PC-3 (cell line): Measurements from ENCODE around the gene SLAMF1. TPM values are rescaled to one million over a fixed set of nuclear protein-coding genes. Genes with fewer than 3 reads are reported as not detected.
A peak's percentile ranks its signal among the peaks of the same experiment; 100 is the strongest.

Experiments
- ATAC-seq: fragments of 200-7000 bp; cut with Tn5 transposase; 2 replicates; pipeline ENCODE4 v1.9.1; 2020; ENCODE audit warnings: mild to moderate bottlenecking, moderate library complexity
- BruUV-seq: library from RNA; stranded (reverse); fragments of 400-500 nt; replicated peaks from 2 replicates; lab custom pipeline; 2021; lab: Mats Ljungman, UMichigan
- CTCF ChIA-PET: fragments of 300-600 bp; sonication (Branson Sonifier 250); formaldehyde crosslinking; loops from one replicate; lab custom pipeline; 2022; ENCODE audit warnings: antibody characterized with exemption; lab: Charles Lee
- POLR2A ChIA-PET: fragments of 300-600 bp; sonication (Branson Sonifier 250); formaldehyde crosslinking; loops from one replicate; lab custom pipeline; 2022; ENCODE audit warnings: antibody characterized with exemption; ENCODE audit not compliant: unreplicated experiment; lab: Charles Lee
- DNase-seq: peaks from one replicate; pipeline ENCODE4 v3.0.0-alpha.2; 2015
- H2AFZ ChIP-seq: fragments of 300-600 bp; sonication (generic); 2 replicates; pipeline ENCODE4 v1.6.0; 2016; ENCODE audit warnings: antibody characterized with exemption, low read length
- H3F3A ChIP-seq: fragments of 300-600 bp; sonication (generic); one replicate; pipeline ENCODE4 v1.6.0; 2017; ENCODE audit warnings: antibody characterized with exemption, low read length, control low read depth, mild to moderate bottlenecking; ENCODE audit not compliant: unreplicated experiment
- H3K27ac ChIP-seq: fragments of 300-600 bp; sonication (generic); 2 replicates; pipeline ENCODE4 v1.5.1; 2016; ENCODE audit warnings: mild to moderate bottlenecking, low read length
- H3K27me3 ChIP-seq: fragments of 300-600 bp; sonication (generic); 2 replicates; pipeline ENCODE4 v1.6.1; 2016; ENCODE audit warnings: low read length, mixed read lengths
- H3K36me3 ChIP-seq: fragments of 300-600 bp; sonication (generic); 2 replicates; pipeline ENCODE4 v1.6.1; 2016; ENCODE audit warnings: low read depth, mixed run types, low read length, mixed read lengths
- H3K4me1 ChIP-seq: fragments of 300-600 bp; sonication (generic); 2 replicates; pipeline ENCODE4 v1.5.1; 2016; ENCODE audit warnings: low read length; ENCODE audit not compliant: insufficient read depth
- H3K4me2 ChIP-seq: fragments of 300-600 bp; sonication (generic); 2 replicates; pipeline ENCODE4 v1.6.0; 2016; ENCODE audit warnings: low read length
- H3K4me3 ChIP-seq: fragments of 300-600 bp; sonication (generic); 2 replicates; pipeline ENCODE4 v1.5.1; 2016; ENCODE audit warnings: mild to moderate bottlenecking, low read length, mixed read lengths
- H3K79me2 ChIP-seq: fragments of 300-600 bp; sonication (generic); 2 replicates; pipeline ENCODE4 v1.6.1; 2017; ENCODE audit warnings: low read length, mixed read lengths
- H3K9ac ChIP-seq: fragments of 300-600 bp; sonication (generic); 2 replicates; pipeline ENCODE4 v1.6.0; 2016; ENCODE audit warnings: mild to moderate bottlenecking, low read length
- H3K9me2 ChIP-seq: fragments of 300-600 bp; sonication (generic); replicated peaks from 2 replicates; pipeline ENCODE4 v1.6.1; 2016; ENCODE audit warnings: mixed run types, low read length, mixed read lengths
- H3K9me3 ChIP-seq: fragments of 300-600 bp; sonication (generic); 2 replicates; pipeline ENCODE4 v1.6.1; 2016; ENCODE audit warnings: low read length, mixed read lengths
- H4K20me1 ChIP-seq: fragments of 300-600 bp; sonication (generic); 2 replicates; pipeline ENCODE4 v1.6.1; 2016; ENCODE audit warnings: low read length, mixed read lengths
- EZH2 ChIP-seq: fragments of 300-600 bp; sonication (generic); IDR thresholded peaks from one replicate; pipeline ENCODE4 v1.6.1; 2017; ENCODE audit warnings: antibody characterized with exemption, mild to moderate bottlenecking, low read length; ENCODE audit not compliant: unreplicated experiment
- EZH2phosphoT487 ChIP-seq: fragments of 300-600 bp; sonication (generic); IDR thresholded peaks from 2 replicates; pipeline ENCODE4 v1.6.1; 2018; ENCODE audit warnings: mild to moderate bottlenecking, antibody characterized with exemption, low read length, borderline replicate concordance
- intact Hi-C: fragments of 100-400 bp; cut with micrococcal nuclease; formaldehyde crosslinking; loops from 2 replicates; pipeline ENCODE4 v1.9.0; 2023
- total RNA-seq: library from RNA; depleted of rRNA; stranded (reverse); fragments of >200 nt; gene quantifications from 2 replicates; pipeline ENCODE4 v1.2.3, GENCODE V29; 2014
- TF ChIP-seq, protein P1 (sequence below): fragments of 300-600 bp; sonication (generic); conservative IDR thresholded peaks from 2 replicates; pipeline ENCODE4 v1.5.1; 2017; ENCODE audit warnings: antibody characterized with exemption, low read depth, mild to moderate bottlenecking, low read length

Gene SLAMF1
- total RNA-seq, 1 experiment from 2014 or later: not detected

DNA sequence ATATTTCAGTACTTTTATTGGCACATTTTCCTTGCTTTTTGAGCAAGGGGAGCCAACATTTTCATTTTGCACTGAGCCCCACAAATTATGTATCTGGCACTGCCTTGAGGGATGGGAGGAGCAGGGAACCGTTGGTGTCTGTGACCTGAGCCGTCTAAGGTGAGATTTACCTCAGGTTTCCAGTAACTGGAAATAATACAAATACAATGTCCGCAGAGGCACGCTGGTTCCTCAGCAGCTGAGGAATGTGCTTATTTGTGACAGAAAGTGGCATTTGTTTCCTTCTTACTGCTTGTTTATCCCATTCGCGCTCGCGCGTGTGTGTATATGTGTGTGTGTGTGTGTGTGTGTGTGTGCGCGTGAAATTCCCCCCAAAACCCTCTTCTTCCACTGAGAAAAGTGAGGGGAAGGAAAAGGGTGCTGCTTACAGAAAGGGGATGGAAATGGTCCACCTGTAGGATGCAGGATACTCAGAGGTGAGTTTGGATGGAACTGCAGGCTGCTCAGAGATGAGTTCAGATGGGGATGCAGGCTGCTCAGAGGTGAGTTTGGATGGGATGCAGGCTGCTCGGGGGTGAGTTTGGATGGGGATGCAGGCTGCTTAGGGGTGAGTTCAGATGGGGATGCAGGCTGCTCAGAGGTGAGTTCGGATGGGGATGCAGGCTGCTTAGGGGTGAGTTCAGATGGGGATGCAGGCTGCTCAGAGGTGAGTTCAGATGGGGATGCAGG lies 30.2 kb upstream of the SLAMF1 start:
- BruUV-seq: no TSS peak

GRCh38 chr1:160675641-160676410 lies 29.0 kb upstream of the SLAMF1 start:
- H3K9ac ChIP-seq: no peak overlapping the region
- H2AFZ ChIP-seq: no peak overlapping the region
- no peaks in the 10 kb centered on the region for H4K20me1 ChIP-seq
- DNase-seq (peak; percentile 78), ATAC-seq (peak; percentile 99)
- CTCF ChIA-PET: interaction anchor here (1.0 kb wide), 1 partner anchor 8 kb away, joined by 4 read pairs; no protein-coding TSS in a partner anchor
- no TSS peak for BruUV-seq
- H3K79me2 ChIP-seq: no peaks in the 10 kb centered on the region
- no peaks in the 10 kb centered on the region for H3K4me1 ChIP-seq
- peaks cover 60% of the 10 kb centered on the region for H3K27me3 ChIP-seq
- POLR2A ChIA-PET: no interaction called here
- H3K27ac ChIP-seq: no peak overlapping the region
- H3K4me2 ChIP-seq: no peak overlapping the region
- intact Hi-C loops: loop anchor here (1.0 to 5.0 kb wide), 4 partner anchors 51 to 278 kb away; partner anchors contain the start of gene ITLN2
- H3K9me3 ChIP-seq: no peaks in the 10 kb centered on the region
- H3K9me2 ChIP-seq: no peaks in the 10 kb centered on the region
- H3K4me3 ChIP-seq: no peak overlapping the region
- no peak for TF ChIP-seq EZH2
- TF ChIP-seq, protein P1, sequence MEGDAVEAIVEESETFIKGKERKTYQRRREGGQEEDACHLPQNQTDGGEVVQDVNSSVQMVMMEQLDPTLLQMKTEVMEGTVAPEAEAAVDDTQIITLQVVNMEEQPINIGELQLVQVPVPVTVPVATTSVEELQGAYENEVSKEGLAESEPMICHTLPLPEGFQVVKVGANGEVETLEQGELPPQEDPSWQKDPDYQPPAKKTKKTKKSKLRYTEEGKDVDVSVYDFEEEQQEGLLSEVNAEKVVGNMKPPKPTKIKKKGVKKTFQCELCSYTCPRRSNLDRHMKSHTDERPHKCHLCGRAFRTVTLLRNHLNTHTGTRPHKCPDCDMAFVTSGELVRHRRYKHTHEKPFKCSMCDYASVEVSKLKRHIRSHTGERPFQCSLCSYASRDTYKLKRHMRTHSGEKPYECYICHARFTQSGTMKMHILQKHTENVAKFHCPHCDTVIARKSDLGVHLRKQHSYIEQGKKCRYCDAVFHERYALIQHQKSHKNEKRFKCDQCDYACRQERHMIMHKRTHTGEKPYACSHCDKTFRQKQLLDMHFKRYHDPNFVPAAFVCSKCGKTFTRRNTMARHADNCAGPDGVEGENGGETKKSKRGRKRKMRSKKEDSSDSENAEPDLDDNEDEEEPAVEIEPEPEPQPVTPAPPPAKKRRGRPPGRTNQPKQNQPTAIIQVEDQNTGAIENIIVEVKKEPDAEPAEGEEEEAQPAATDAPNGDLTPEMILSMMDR: peak; percentile 95
- no peaks in the 10 kb centered on the region for H3K36me3 ChIP-seq
- no peaks in the 10 kb centered on the region for H3F3A ChIP-seq

More for the DNA sequence above, 30.2 kb upstream of the SLAMF1 start:
- Histone ChIP-seq H4K20me1 (no peaks in the 10 kb centered on the region), H3F3A (no peaks in the 10 kb centered on the region), H3K27me3 (peaks cover 51% of the 10 kb centered on the region), H3K4me3 (no peak overlapping the region), H3K9me3 (no peaks in the 10 kb centered on the region), H3K79me2 (no peaks in the 10 kb centered on the region), H3K36me3 (no peaks in the 10 kb centered on the region), H3K4me1 (no peaks in the 10 kb centered on the region), H3K4me2 (no peak overlapping the region), H3K9ac (no peak overlapping the region), H3K9me2 (no peaks in the 10 kb centered on the region), H2AFZ (no peak overlapping the region), H3K27ac (no peak overlapping the region)
- ChIA-PET POLR2A (no interaction called here), CTCF (no interaction called here)
- intact Hi-C loops: loop anchor here (5.0 kb wide), 1 partner anchor 50 kb away; no protein-coding TSS in a partner anchor
- ATAC-seq: no peak
- TF ChIP-seq EZH2phosphoT487 (no peak), EZH2 (no peak)
- TF ChIP-seq, protein P1: no peak
- no peak for DNase-seq

GRCh38 chr1:160674415-160674814 lies 27.6 kb upstream of the SLAMF1 start:
- Histone ChIP-seq H3K9me2 (no peaks in the 10 kb centered on the region), H3K4me3 (no peak overlapping the region), H3K27me3 (peaks cover 58% of the 10 kb centered on the region), H3K9ac (no peak overlapping the region), H3K36me3 (no peaks in the 10 kb centered on the region), H3K4me1 (no peaks in the 10 kb centered on the region), H3F3A (no peaks in the 10 kb centered on the region), H3K4me2 (no peak overlapping the region), H2AFZ (no peak overlapping the region), H4K20me1 (no peaks in the 10 kb centered on the region), H3K9me3 (no peaks in the 10 kb centered on the region), H3K27ac (no peak overlapping the region), H3K79me2 (no peaks in the 10 kb centered on the region)
- POLR2A ChIA-PET: no interaction called here
- DNase-seq (no peak), ATAC-seq (no peak)
- BruUV-seq: no TSS peak
- CTCF ChIA-PET: interaction anchor here (0.6 to 0.9 kb wide), 2 partner anchors 75 to 163 kb away, joined by 3 read pairs; no protein-coding TSS in a partner anchor
- intact Hi-C loops: loop anchor here (2.0 kb wide), 1 partner anchor 276 kb away; no protein-coding TSS in a partner anchor
- TF ChIP-seq, protein P1: no peak
- TF ChIP-seq EZH2 (no peak), EZH2phosphoT487 (no peak)
